HT-29 (cell line): ENCODE data around the gene S1PR3. TPM values are rescaled to one million over a fixed set of nuclear protein-coding genes. Genes with fewer than 3 reads are reported as not detected.

Experiments used
- DNase-seq: peaks from one replicate; pipeline ENCODE4 v3.0.0-alpha.2; 2015; ENCODE audit warnings: low spot score
- total RNA-seq: library from RNA; depleted of rRNA; stranded (reverse); fragments of >200 nt; shearing (Covaris generic); gene quantifications from 2 replicates; pipeline ENCODE4 v1.2.3, GENCODE V29; 2014; rRNA removed

S1PR3 gene
- total RNA-seq, 1 experiment from 2014 or later: not detected

DNA sequence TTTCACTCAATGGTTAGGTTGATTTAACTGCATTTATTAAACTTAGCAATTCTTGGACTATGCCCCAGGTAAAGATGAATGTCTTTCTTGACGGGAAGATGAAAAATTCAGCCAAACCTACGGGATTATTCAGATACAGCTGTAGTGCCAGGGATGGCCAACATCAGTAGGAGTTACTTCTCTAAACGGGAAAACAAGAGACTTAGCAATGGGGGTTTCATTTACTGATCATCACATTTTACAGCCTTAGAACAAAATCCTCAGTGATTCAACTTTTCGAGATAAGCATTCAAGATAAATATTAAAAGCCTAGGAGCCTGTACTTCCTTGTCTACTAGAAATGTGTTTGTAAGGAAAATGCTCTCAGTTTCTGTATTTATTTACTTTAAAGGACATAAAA, 46.1 kb downstream of the S1PR3 start:
- no peak for DNase-seq

GRCh38 chr9:89037891-89038290, 46.6 kb downstream of the S1PR3 start:
- no peak for DNase-seq

DNA sequence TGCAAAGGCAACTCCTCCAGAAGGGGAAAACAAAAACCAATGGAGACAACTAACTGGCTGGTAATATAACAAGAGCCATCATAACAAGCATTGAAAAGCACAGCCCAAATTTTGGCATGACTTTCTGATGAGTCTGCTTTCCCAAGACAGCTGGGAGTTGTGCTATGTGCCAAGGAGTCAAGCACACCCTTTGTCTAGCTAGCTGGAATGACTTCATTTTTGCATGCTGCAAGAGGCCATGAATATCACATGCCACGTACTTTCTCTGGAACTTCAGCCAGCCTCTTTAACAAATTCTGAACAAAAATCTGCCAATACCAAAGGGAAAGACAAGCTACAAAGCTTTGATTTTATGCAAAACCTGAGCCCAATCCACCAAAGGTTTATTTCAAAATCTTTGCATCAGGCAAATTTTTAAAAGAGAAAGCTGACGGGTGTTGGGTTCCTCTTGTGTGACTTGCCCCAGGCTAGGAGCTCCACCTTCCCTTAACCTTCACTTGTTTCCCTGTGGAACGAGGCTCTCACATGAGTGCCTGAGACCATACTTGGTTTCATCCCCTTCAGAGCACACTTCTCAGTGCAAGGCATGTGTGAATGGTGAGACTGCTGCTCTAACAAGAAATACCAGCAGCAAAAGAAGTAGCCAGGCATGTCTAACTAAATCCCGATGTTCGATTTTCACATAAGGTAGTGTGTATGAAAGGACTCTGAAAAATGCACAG, 47.3 kb downstream of the S1PR3 start:
- DNase-seq: no peak

DNA sequence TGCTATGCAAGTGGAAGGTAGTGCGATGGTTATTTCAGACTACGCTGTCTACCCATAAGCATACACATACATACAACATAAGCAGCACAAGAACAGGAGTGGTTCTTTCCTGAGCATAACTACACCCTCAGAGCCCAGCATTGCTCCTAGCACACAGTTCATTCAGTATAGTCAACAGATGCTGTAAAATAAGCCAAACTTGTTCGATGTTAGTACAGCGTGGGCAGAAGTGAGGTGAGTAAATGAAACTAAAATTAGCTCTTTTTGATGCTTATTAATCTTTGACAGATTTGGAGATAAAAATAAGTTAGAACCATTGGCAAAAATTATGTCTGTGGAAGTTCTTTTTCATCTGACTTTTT, 47.8 kb downstream of the S1PR3 start:
- no peak for DNase-seq

GRCh38 chr9:89039664-89040063, 48.4 kb downstream of the S1PR3 start:
- no peak for DNase-seq

DNA sequence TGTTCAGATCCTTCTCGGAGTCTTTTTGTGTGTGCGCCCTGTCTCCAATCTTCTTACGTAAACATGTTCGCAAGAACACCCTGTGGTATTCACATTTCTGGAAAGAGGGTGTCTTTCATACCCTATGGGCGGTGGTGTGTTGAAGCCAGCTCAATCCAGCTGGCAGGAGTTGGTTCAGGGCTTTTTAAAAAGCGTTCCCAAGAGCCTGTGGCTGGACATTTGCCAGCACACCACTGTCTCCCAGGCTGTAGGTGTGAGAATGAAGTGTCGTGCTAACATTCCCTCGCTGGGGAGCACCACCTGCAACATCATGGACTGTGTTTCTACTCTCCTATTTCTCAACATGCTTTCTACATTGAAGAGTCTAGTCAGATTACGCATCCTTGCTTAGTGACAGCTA, 51.7 kb downstream of the S1PR3 start:
- no peak for DNase-seq

DNA sequence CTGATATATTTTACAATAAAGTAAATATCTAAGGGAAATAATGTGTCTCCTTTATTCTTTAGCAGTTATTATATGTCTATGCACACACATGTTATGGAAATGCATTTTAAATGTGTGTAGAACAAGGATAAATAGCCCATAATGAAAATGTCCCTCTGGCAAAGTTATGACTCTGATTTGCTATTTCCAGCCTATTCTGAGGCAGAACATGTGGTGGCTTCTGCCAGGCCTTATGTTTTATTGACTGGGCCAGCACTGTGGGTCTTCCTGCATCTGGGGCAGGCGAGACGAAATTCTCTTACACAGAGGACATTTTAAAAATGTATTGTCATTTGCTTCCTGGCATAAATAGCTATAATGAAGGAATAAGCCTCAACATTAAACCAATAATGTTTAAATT, 52.8 kb downstream of the S1PR3 start:
- DNase-seq: no peak

GRCh38 chr9:89044881-89045280, 53.6 kb downstream of the S1PR3 start:
- DNase-seq: no peak

GRCh38 chr9:89046832-89047231, 55.6 kb downstream of the S1PR3 start:
- DNase-seq: no peak

GRCh38 chr9:89047667-89048066, 56.4 kb downstream of the S1PR3 start:
- no peak for DNase-seq

- DNase-seq: peak; percentile 6
Observed at GRCh38 chr9:89048616-89049015, 57.3 kb downstream of the S1PR3 start.

DNA sequence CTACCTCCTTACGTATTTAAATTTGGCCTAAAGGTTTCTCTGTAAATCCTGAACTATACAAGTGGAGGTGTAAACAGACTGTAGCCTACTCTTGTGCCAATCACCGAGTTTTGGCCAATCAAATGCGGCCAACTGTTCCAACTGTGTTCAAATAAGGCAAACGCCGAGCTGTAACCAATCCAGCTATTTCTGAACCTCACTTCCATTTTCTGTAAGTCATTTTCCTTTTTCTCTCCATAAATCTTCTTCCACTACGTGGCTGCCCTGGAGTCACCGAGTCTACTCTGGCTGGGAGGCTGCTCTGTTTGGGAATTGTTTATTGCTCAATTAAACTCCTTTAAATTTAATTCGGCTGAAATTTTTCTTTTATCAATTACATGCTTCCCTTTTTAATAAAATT, 58.4 kb downstream of the S1PR3 start:
- no peak for DNase-seq

DNA sequence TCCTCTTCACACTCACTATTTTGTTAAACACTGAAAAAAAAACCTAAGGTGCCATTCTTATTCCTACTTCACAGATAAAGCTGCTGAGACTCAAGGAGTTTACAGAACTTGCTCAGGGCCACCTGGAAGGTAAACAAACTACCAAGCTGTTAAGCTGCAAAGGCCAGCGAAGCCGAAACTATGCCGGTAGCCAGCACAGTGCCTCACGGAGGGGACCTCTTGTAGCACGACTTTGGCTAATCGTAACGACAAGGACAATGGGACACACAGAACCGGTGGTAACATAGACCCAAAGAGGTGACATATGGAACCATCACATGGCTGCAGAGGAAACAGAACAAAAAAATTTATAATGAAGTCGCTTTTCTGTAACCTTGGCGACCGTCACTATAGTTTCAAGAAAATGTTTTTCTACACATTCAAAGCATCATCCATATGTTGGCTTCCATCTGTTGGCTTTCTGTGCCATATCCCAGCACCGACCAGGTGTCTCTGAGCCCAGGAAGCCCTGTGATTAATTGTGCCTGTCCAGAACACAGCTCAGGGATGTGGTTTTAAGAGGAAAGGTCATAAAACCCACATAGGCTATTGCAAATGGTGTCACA, 60.3 kb downstream of the S1PR3 start:
- DNase-seq: no peak

- DNase-seq: no peak
Observed at GRCh38 chr9:89052470-89053097, 61.3 kb downstream of the S1PR3 start.

DNA sequence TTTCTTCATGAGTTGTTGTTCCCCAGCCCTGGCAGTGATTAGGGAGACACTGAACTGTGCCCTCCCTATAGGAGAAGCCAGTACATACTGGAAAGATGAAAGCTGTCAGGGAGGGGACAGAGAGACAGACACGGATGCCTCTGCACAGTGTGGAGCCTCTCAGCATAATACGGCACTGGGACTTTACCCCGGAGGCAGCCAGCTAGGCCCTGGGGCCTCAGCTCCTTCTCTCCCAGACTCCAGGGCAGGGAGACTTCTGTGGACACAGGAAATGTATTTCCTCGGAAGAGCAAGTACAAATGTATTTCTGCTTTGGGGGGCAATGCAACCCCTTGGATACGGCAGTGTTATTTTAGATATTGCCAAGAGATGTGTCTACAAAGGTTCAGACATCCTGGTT, 62.0 kb downstream of the S1PR3 start:
- DNase-seq: no peak

Other genes starting within 250 kb of the S1PR3 start
- gene SHC3, start 187.3 kb downstream of the S1PR3 start, total RNA-seq: 0.18 and 0.23 TPM in 2 replicates